22Rv1 (cell line): Measurements from ENCODE around the gene CNTN1.

ENCODE experiments used
- H3K27ac ChIP-seq: fragments of 450-650 bp; 2 replicates; pipeline ENCODE4 v1.5.1; 2017
- ZFX ChIP-seq: fragments of 450-650 bp; IDR thresholded peaks from 2 replicates; pipeline ENCODE4 v1.6.1; 2017; ENCODE audit warnings: antibody characterized with exemption, borderline replicate concordance
- TF ChIP-seq, protein P1 (sequence below): fragments of 450-650 bp; IDR thresholded peaks from 2 replicates; pipeline ENCODE4 v1.5.1; 2017; ENCODE audit warnings: mild to moderate bottlenecking

Gene CNTN1

GRCh38 chr12:40794087-40794486 lies 101.8 kb downstream of the CNTN1 start:
- TF ChIP-seq ZFX, result no peak
- TF ChIP-seq, protein P1, sequence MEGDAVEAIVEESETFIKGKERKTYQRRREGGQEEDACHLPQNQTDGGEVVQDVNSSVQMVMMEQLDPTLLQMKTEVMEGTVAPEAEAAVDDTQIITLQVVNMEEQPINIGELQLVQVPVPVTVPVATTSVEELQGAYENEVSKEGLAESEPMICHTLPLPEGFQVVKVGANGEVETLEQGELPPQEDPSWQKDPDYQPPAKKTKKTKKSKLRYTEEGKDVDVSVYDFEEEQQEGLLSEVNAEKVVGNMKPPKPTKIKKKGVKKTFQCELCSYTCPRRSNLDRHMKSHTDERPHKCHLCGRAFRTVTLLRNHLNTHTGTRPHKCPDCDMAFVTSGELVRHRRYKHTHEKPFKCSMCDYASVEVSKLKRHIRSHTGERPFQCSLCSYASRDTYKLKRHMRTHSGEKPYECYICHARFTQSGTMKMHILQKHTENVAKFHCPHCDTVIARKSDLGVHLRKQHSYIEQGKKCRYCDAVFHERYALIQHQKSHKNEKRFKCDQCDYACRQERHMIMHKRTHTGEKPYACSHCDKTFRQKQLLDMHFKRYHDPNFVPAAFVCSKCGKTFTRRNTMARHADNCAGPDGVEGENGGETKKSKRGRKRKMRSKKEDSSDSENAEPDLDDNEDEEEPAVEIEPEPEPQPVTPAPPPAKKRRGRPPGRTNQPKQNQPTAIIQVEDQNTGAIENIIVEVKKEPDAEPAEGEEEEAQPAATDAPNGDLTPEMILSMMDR, result no peak
- no peak overlapping the region for H3K27ac ChIP-seq

DNA sequence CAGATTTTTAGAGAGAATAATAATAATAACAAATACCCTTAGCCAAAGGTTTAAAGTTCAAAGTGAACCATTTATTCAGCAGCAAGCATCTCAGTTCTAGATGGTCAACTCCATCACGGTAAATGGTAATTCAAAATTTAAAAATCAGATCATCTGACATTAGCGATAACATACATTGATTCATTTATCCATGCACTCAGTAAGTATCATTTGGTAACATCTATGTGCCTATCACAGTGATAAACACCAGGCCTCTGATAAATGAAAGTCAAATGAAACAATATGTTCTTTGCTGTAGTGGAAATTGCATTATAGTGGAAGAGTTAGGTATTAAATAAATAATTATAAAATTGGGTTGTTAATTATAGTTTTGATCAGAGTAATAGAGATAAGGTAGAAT lies 108.8 kb downstream of the CNTN1 start:
- TF ChIP-seq ZFX, result no peak
- TF ChIP-seq, protein P1, result no peak
- H3K27ac ChIP-seq, result no peak overlapping the region

DNA sequence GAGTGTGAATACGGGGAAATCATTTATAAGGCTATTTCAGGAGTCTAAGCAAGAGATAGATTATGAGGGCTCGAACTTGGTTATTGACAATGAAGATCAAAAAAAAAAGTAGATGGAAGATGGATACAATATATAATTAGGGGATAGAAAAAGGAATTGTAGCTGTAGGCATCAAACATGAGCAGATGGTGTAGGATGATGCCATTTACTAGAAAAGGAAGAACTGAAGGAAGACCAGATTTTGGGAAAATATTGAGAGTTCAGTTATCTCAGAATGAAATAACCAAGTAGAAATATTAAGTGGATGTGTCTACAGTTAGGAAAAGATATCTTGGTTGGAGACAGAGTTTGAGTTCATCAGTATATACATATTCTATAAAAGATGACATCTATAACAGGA lies 109.6 kb downstream of the CNTN1 start:
- TF ChIP-seq ZFX, result no peak
- TF ChIP-seq, protein P1, result no peak
- H3K27ac ChIP-seq, result no peak overlapping the region

DNA sequence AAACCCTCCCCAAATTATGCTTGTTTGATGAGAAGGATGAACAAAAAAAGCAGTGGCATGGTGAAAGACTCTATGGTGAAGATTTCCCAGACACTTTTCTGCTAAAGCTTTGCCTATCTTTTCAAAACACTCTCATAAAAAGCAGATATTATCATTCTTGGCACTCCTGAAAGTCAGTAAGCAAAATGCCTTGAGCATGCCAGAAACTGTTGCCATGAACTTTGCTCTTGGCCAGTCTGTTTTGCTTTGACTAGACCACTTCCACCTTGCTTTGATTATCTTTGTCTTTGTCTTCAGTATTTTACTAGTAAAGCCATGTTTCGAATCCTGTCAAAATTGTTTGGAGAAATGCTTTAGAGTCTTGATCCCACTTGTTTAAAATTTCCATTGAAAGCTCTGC lies 110.4 kb downstream of the CNTN1 start:
- TF ChIP-seq ZFX, result no peak
- H3K27ac ChIP-seq, result no peak overlapping the region

DNA sequence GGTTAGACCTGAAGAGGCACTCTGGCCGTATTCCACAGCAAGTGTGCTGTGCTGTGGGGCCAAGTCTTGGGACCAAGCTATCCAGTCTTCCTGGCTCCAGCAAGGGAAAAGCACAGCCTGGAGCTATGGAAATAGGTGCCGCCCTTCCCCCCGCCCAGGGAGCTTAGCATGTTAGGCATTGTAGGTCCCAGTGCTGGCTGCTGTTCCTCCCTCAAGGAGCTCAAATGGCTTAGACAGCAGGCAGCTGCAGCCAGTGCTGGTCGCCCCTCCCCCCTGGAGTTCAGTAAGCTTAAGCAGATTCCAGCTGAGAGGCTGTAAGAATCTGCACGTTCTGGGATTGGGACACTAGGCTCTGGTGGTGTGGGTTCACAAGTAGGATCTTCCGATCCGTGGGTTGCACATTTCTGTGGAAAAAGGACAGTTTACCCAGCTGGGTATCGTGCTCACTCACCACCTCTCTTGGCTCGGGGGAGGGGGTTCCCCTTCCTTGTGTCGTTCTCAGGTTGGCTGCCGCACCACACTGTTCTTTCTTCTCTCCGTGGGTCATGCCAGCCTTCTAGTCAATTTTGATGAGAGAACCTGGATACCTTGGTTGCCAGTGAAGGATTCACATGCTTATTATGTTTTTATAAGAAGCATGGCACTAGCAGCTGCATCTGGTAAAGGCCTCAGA lies 127.3 kb downstream of the CNTN1 start:
- H3K27ac ChIP-seq, result no peak overlapping the region

GRCh38 chr12:40820794-40821484 lies 128.7 kb downstream of the CNTN1 start:
- no peak for TF ChIP-seq ZFX
- TF ChIP-seq, protein P1, result no peak
- H3K27ac ChIP-seq, result no peak overlapping the region

More for the DNA sequence above, 127.3 kb downstream of the CNTN1 start:
- TF ChIP-seq, protein P1, result no peak
- TF ChIP-seq ZFX, result no peak

DNA sequence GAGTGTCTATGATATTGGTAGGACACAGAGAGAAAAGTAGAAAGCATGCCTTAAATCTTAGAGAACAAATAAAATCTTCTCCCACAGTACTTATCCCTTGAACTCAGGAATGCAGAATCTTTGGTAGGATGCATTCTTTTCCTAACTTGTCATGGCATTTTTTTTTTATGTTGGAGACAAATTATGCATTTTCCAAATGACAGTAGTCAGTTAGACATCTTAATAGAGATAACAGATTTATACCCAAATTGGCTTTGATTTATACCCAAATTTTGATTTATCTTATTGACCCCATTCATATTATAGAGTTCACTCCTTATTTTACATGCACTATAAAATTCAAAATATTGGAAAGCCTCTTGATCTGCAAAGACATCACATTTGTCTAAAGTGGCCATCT lies 132.9 kb downstream of the CNTN1 start:
- TF ChIP-seq ZFX, result no peak
- TF ChIP-seq, protein P1, result no peak
- no peak overlapping the region for H3K27ac ChIP-seq
